Parathyroid adenoma (tissue), 2 donors: ENCODE measurements around the gene IGSF9.

Source experiments
- H2AFZ ChIP-seq: fragments of 300-600 bp; sonication (generic); one replicate; pipeline ENCODE4 v1.7.0; 2017; ENCODE audit warnings: antibody characterized with exemption, mild to moderate bottlenecking
- H3K27ac ChIP-seq: fragments of 300-600 bp; sonication (generic); one replicate; pipeline ENCODE4 v1.7.0; 2017
- H3K27me3 ChIP-seq: fragments of 300-600 bp; sonication (generic); one replicate; pipeline ENCODE4 v1.7.0; 2017; ENCODE audit warnings: low read length; ENCODE audit not compliant: control insufficient read depth, insufficient read depth
- H3K36me3 ChIP-seq: fragments of 300-600 bp; sonication (generic); one replicate; pipeline ENCODE4 v1.7.0; 2017; ENCODE audit warnings: low read length; ENCODE audit not compliant: control insufficient read depth, insufficient read depth
- H3K4me1 ChIP-seq: fragments of 300-600 bp; sonication (generic); one replicate; pipeline ENCODE4 v1.7.0; 2017; ENCODE audit warnings: control low read depth
- H3K4me2 ChIP-seq: fragments of 300-600 bp; sonication (generic); one replicate; pipeline ENCODE4 v1.7.0; 2017; ENCODE audit warnings: low read length
- H3K4me3 ChIP-seq: fragments of 300-600 bp; sonication (generic); one replicate; pipeline ENCODE4 v1.7.0; 2017; ENCODE audit warnings: low read depth, low read length
- H3K79me2 ChIP-seq: fragments of 300-600 bp; sonication (generic); one replicate; pipeline ENCODE4 v1.7.0; 2017; ENCODE audit warnings: control low read depth
- H3K9ac ChIP-seq: fragments of 300-600 bp; sonication (generic); one replicate; pipeline ENCODE4 v1.7.0; 2017; ENCODE audit warnings: mild to moderate bottlenecking
- H3K9me3 ChIP-seq: fragments of 300-600 bp; sonication (generic); one replicate; pipeline ENCODE4 v1.7.0; 2017; ENCODE audit warnings: low read length; ENCODE audit not compliant: control insufficient read depth
- CTCF ChIP-seq: fragments of 300-600 bp; sonication (generic); IDR thresholded peaks from one replicate; pipeline ENCODE4 v1.7.0; 2017; ENCODE audit warnings: antibody characterized with exemption, mild to moderate bottlenecking
- donor health status: primary hyperparathyroidism.

Gene IGSF9

GRCh38 chr1:159961636-159962035, 16.2 kb upstream of the IGSF9 start:
- Histone ChIP-seq H3K27me3 (no peaks in the 10 kb centered on the region), H3K4me1 (peaks cover 5% of the 10 kb centered on the region), H3K4me3 (no peak overlapping the region), H3K9ac (no peak overlapping the region), H3K79me2 (no peaks in the 10 kb centered on the region), H3K36me3 (no peaks in the 10 kb centered on the region), H2AFZ (no peak overlapping the region), H3K9me3 (no peaks in the 10 kb centered on the region), H3K27ac (no peak overlapping the region), H3K4me2 (no peak overlapping the region)
- TF ChIP-seq CTCF, result no peak

- TF ChIP-seq CTCF, result no peak
- H3K9ac ChIP-seq, result no peak overlapping the region
- no peaks in the 10 kb centered on the region for H3K79me2 ChIP-seq
- no peaks in the 10 kb centered on the region for H3K27me3 ChIP-seq
- H3K4me1 ChIP-seq, result peaks cover 5% of the 10 kb centered on the region
- H3K4me3 ChIP-seq, result no peak overlapping the region
- no peak overlapping the region for H2AFZ ChIP-seq
- H3K36me3 ChIP-seq, result no peaks in the 10 kb centered on the region
- H3K9me3 ChIP-seq, result no peaks in the 10 kb centered on the region
- H3K27ac ChIP-seq, result no peak overlapping the region
- no peak overlapping the region for H3K4me2 ChIP-seq
Observed at GRCh38 chr1:159960721-159961381, 15.4 kb upstream of the IGSF9 start.

- Histone ChIP-seq H3K9me3 (no peaks in the 10 kb centered on the region), H3K27me3 (no peaks in the 10 kb centered on the region), H3K4me1 (peaks cover 5% of the 10 kb centered on the region), H2AFZ (no peak overlapping the region), H3K4me2 (no peak overlapping the region), H3K36me3 (no peaks in the 10 kb centered on the region), H3K79me2 (no peaks in the 10 kb centered on the region), H3K27ac (no peak overlapping the region), H3K9ac (no peak overlapping the region), H3K4me3 (no peak overlapping the region)
- no peak for TF ChIP-seq CTCF
Observed at GRCh38 chr1:159959451-159959850, 14.0 kb upstream of the IGSF9 start.

GRCh38 chr1:159958719-159959380, 13.4 kb upstream of the IGSF9 start:
- Histone ChIP-seq H3K79me2 (no peaks in the 10 kb centered on the region), H3K27me3 (no peaks in the 10 kb centered on the region), H3K9me3 (no peaks in the 10 kb centered on the region), H3K27ac (no peak overlapping the region), H3K9ac (no peak overlapping the region), H3K4me1 (peaks cover 5% of the 10 kb centered on the region), H3K4me3 (no peak overlapping the region), H3K4me2 (no peak overlapping the region), H2AFZ (no peak overlapping the region), H3K36me3 (no peaks in the 10 kb centered on the region)
- TF ChIP-seq CTCF, result no peak

- Histone ChIP-seq H3K27ac (no peak overlapping the region), H3K36me3 (no peaks in the 10 kb centered on the region), H3K79me2 (no peaks in the 10 kb centered on the region), H3K4me3 (no peak overlapping the region), H3K4me1 (peaks cover 5% of the 10 kb centered on the region), H3K9me3 (no peaks in the 10 kb centered on the region), H3K9ac (no peak overlapping the region), H2AFZ (no peak overlapping the region), H3K27me3 (no peaks in the 10 kb centered on the region), H3K4me2 (no peak overlapping the region)
- no peak for TF ChIP-seq CTCF
Observed at GRCh38 chr1:159957824-159958268, 12.4 kb upstream of the IGSF9 start.
